H1 (cell line): ENCODE data around the gene GSDMA. TPM values are rescaled to one million over a fixed set of nuclear protein-coding genes. Genes with fewer than 3 reads are reported as not detected.

Source experiments
- ATF3 ChIP-seq: IDR thresholded peaks from 2 replicates; pipeline ENCODE4 v1.6.1; 2011; ENCODE audit warnings: low read depth, mild to moderate bottlenecking, low read length; ENCODE audit not compliant: insufficient read depth
- CEBPB ChIP-seq: IDR thresholded peaks from 2 replicates; pipeline ENCODE4 v1.6.1; 2012; ENCODE audit warnings: low read depth, low read length
- CREB1 ChIP-seq: IDR thresholded peaks from 2 replicates; pipeline ENCODE4 v1.6.1; 2012; ENCODE audit warnings: inconsistent platforms
- CTBP2 ChIP-seq: IDR thresholded peaks from 2 replicates; pipeline ENCODE4 v1.7.0; 2011; ENCODE audit warnings: borderline replicate concordance, mild to moderate bottlenecking, moderate library complexity, mixed read lengths, low read length; ENCODE audit not compliant: insufficient read depth, insufficient read length
- E2F6 ChIP-seq: IDR thresholded peaks from 2 replicates; pipeline ENCODE4 v1.6.1; 2012; ENCODE audit warnings: inconsistent platforms
- EGR1 ChIP-seq: IDR thresholded peaks from 2 replicates; pipeline ENCODE4 v1.6.1; 2011; ENCODE audit warnings: low read depth, low read length, borderline replicate concordance
- EZH2 ChIP-seq: fragments of 200-600 bp; sonication (generic); IDR thresholded peaks from 2 replicates; pipeline ENCODE4 v1.7.1; 2012; ENCODE audit warnings: low read depth, mild to moderate bottlenecking, moderate library complexity, low read length, inconsistent platforms; ENCODE audit not compliant: severe bottlenecking
- HDAC6 ChIP-seq: IDR thresholded peaks from one replicate; pipeline ENCODE4 v1.7.1; 2012; ENCODE audit warnings: low read depth, mild to moderate bottlenecking, inconsistent platforms, low read length, moderate library complexity
- JUN ChIP-seq: IDR thresholded peaks from 2 replicates; pipeline ENCODE4 v1.6.1; 2011; ENCODE audit warnings: low read depth, mild to moderate bottlenecking, improper control_type of control experiment, low read length
- KDM1A ChIP-seq: fragments of 200-600, 300-600 bp; sonication (generic); IDR thresholded peaks from 2 replicates; pipeline ENCODE4 v1.7.1; 2016; ENCODE audit warnings: mild to moderate bottlenecking, low read length, borderline replicate concordance
- KDM5A ChIP-seq: fragments of 200-600 bp; IDR thresholded peaks from 2 replicates; pipeline ENCODE4 v1.7.1; 2012; ENCODE audit warnings: mild to moderate bottlenecking, low read length, inconsistent platforms, mixed read lengths
- MAFK ChIP-seq: IDR thresholded peaks from 2 replicates; pipeline ENCODE4 v1.6.1; 2012; ENCODE audit warnings: low read depth, mild to moderate bottlenecking, improper control_type of control experiment, low read length
- MAX ChIP-seq: IDR thresholded peaks from 2 replicates; pipeline ENCODE4 v1.6.1; 2012; ENCODE audit warnings: inconsistent platforms
- PHF8 ChIP-seq: fragments of 200-600 bp; sonication (generic); conservative IDR thresholded peaks from 2 replicates; pipeline ENCODE4 v1.7.1; 2012; ENCODE audit warnings: low read depth, mild to moderate bottlenecking, inconsistent platforms, low read length, moderate library complexity
- POLR2AphosphoS5 ChIP-seq: IDR thresholded peaks from 2 replicates; pipeline ENCODE4 v1.6.1; 2011; ENCODE audit warnings: low read depth, low read length
- POU5F1 ChIP-seq: IDR thresholded peaks from 2 replicates; pipeline ENCODE4 v1.6.1; 2011; ENCODE audit warnings: low read depth, mild to moderate bottlenecking, low read length, moderate library complexity
- RAD21 ChIP-seq, 2 experiments: IDR thresholded peaks in 1 of 2; conservative IDR thresholded peaks in 1 of 2; 2 replicates each; pipeline ENCODE4 v1.6.1; 2011; ENCODE audit warnings: low read depth in 2 of 2, low read length in 2 of 2, improper control_type of control experiment in 1 of 2, inconsistent platforms in 1 of 2, mild to moderate bottlenecking in 1 of 2, moderate library complexity in 1 of 2
- SIN3A ChIP-seq, 2 experiments: IDR thresholded peaks in 1 of 2; conservative IDR thresholded peaks in 1 of 2; 2 replicates each; pipeline ENCODE4 v1.6.1; 2011 to 2012; ENCODE audit warnings: low read length in 2 of 2, improper control_type of control experiment in 1 of 2, low read depth in 1 of 2, mild to moderate bottlenecking in 1 of 2
- SIRT6 ChIP-seq: IDR thresholded peaks from one replicate; pipeline ENCODE4 v1.7.1; 2012; ENCODE audit warnings: low read length, inconsistent platforms
- SRF ChIP-seq: IDR thresholded peaks from 2 replicates; pipeline ENCODE4 v1.6.1; 2011; ENCODE audit warnings: mild to moderate bottlenecking, low read depth, low read length, moderate library complexity
- TAF1 ChIP-seq: IDR thresholded peaks from 2 replicates; pipeline ENCODE4 v1.6.1; 2011; ENCODE audit warnings: mild to moderate bottlenecking, low read depth, low read length
- TAF7 ChIP-seq: optimal IDR thresholded peaks from 2 replicates; pipeline ENCODE3; 2011; ENCODE audit warnings: low read depth, mild to moderate bottlenecking, inconsistent platforms, low read length, moderate library complexity, borderline replicate concordance
- TCF12 ChIP-seq: IDR thresholded peaks from 2 replicates; pipeline ENCODE4 v1.6.1; 2011; ENCODE audit warnings: low read depth, mild to moderate bottlenecking, low read length
- polyA plus RNA-seq, 7 experiments: library from polyadenylated mRNA; depleted of rRNA in 3 of 7; stranded (reverse) in 5 of 7; unstranded in 2 of 7; fragments of >200 nt in 5 of 7; fragments of 200-250 nt in 2 of 7; gene quantifications; 1 replicate in 5 of 7; 2 replicates in 1 of 7; 4 replicates in 1 of 7; pipeline versions ENCODE4 v1.2.1 to v1.2.3, GENCODE V29; 2011 to 2013; ENCODE audit warnings: missing spikeins in 2 of 7, mixed read lengths in 2 of 7
- total RNA-seq: library from RNA; stranded (reverse); fragmentation: NEBNext Ultra II Directional; extraction: Animal tissue kit (Norgen Biotek cat#: 25700); gene quantifications from 2 replicates; pipeline ENCODE4 v1.2.1, GENCODE V29; 2021

The GSDMA gene
- total and polyA plus RNA-seq, 2 of the 8 experiments (the other 6 are each of a cell fraction or from before 2014, with no cell fraction given) = 0.03 TPM; not detected in 1

- TF ChIP-seq MAFK = peak; percentile 52; the same call in 1 of the 2 replicates
- TF ChIP-seq POLR2AphosphoS5 = peak; percentile 88
- TF ChIP-seq JUN = peak; percentile 65
- peak; percentile 68 for TF ChIP-seq TAF7
- peak; percentile 99 for TF ChIP-seq PHF8
- no peak for TF ChIP-seq EZH2
- peak; percentile 61 to 98; a peak in 2 of 4 replicates for TF ChIP-seq SIN3A (conservative IDR thresholded peaks at IDR 0.05 in 1 of 2, IDR thresholded peaks at IDR 0.05 in 1 of 2; ENCODE audit: low read depth in 1 of 2, low read length in 2 of 2)
- TF ChIP-seq SIRT6 = no peak
- TF ChIP-seq SRF = peak; percentile 99
- peak; percentile 86 for TF ChIP-seq EGR1
- TF ChIP-seq TAF1 = peak; percentile 91
- no peak for TF ChIP-seq HDAC6
- TF ChIP-seq KDM1A = no peak
- TF ChIP-seq MAX = peak; percentile 77
- no peak for TF ChIP-seq CTBP2
- no peak for TF ChIP-seq CEBPB
- TF ChIP-seq TCF12 = no peak
- TF ChIP-seq KDM5A = no peak
- TF ChIP-seq ATF3 = no peak
- TF ChIP-seq POU5F1 = no peak
- TF ChIP-seq CREB1 = peak; percentile 95
- TF ChIP-seq E2F6 = peak; percentile 82
- peak; percentile 61 to 69 for TF ChIP-seq RAD21 (IDR thresholded peaks at IDR 0.05 in 1 of 2, conservative IDR thresholded peaks at IDR 0.05 in 1 of 2; ENCODE audit: low read depth in 2 of 2, low read length in 2 of 2)
Observed at GRCh38 chr17:39980351-39981206, 17.8 kb downstream of the GSDMA start, which contains the start of gene PSMD3 (continued).
